IgD-negative memory B cell (primary cell): ENCODE results near the gene STAB1. TPM values are rescaled to one million over a fixed set of nuclear protein-coding genes. Genes with fewer than 3 reads are reported as not detected.

Experiments used
- H3K27ac Mint-ChIP-seq, 3 donors: one replicate each; pipeline ENCODE4 v1.8.0; 2020 to 2022; ENCODE audit warnings: mild to moderate bottlenecking in 3 of 3, mixed read lengths in 3 of 3, moderate library complexity in 1 of 3
- H3K27me3 Mint-ChIP-seq: one replicate; pipeline ENCODE4 v1.8.0; 2021; ENCODE audit warnings: mixed read lengths
- H3K36me3 Mint-ChIP-seq: one replicate; pipeline ENCODE4 v1.8.0; 2020; ENCODE audit warnings: mild to moderate bottlenecking, mixed read lengths
- H3K4me1 Mint-ChIP-seq, 3 donors: one replicate each; pipeline ENCODE4 v1.8.0; 2020 to 2022; ENCODE audit warnings: mixed read lengths in 3 of 3, mild to moderate bottlenecking in 1 of 3
- H3K4me3 Mint-ChIP-seq, 4 donors: one replicate each; pipeline ENCODE4 v1.8.0; 2020 to 2022; ENCODE audit warnings: mild to moderate bottlenecking in 4 of 4, mixed read lengths in 4 of 4, moderate library complexity in 3 of 4
- H3K9me3 Mint-ChIP-seq, 3 donors: one replicate each; pipeline ENCODE4 v1.8.0; 2020 to 2021; ENCODE audit warnings: mixed read lengths in 3 of 3, mild to moderate bottlenecking in 1 of 3
- polyA plus RNA-seq: library from polyadenylated mRNA; unstranded; fragments of 300-500 nt; fragmentation: Illumina TruSeq; gene quantifications from one replicate; pipeline ENCODE4 v1.2.3, GENCODE V29; 2021

Gene STAB1
- polyA plus RNA-seq, 1 donor from 2014 or later = not detected

DNA sequence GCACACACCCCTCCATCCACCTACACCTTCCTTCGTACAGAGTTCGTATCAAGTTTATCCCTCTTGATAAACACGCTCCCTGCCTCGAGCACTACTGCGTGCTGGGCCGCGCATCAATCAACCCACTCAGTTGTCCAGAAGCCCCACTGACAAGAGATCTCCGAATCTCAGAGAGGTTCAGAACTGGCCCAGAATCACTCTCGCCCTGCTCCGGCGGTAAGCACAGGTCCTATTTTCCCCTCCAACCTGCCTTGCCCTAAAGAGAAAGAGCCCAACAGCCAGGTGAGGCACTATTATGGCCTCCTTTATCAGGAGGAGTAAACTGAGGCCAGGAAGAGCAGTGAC is 40.2 kb upstream of the STAB1 start:
- H3K36me3 Mint-ChIP-seq = no peaks in the 10 kb centered on the region
- peaks cover 20 to 31% (median 25%) of the 10 kb centered on the region in 3 donors for H3K4me1 Mint-ChIP-seq
- H3K4me3 Mint-ChIP-seq = peak overlapping the region; percentile 88 to 98 (median 96)
- H3K9me3 Mint-ChIP-seq = no peaks in the 10 kb centered on the region
- H3K27me3 Mint-ChIP-seq = peaks cover 2% of the 10 kb centered on the region
- H3K27ac Mint-ChIP-seq = peak overlapping the region; percentile 95 to 99 (median 96)

- Mint-ChIP-seq H3K36me3 (no peaks in the 10 kb centered on the region), H3K9me3 (no peaks in the 10 kb centered on the region), H3K27me3 (peaks cover 2% of the 10 kb centered on the region), H3K4me3 (peak within 1 kb of the TSS; percentile 88 to 98 (median 96)), H3K4me1 (peaks cover 20 to 31% (median 26%) of the 10 kb centered on the region in 3 donors), H3K27ac (peak within 1 kb of the TSS; percentile 95 to 99 (median 96))
Measured at GRCh38 chr3:52455283-52456168, 39.6 kb upstream of the STAB1 start, which contains the start of gene NISCH. TSS of gene NISCH (plus strand) at chr3:52455604. CDS start at chr3:52455642, 38 bp downstream.

DNA sequence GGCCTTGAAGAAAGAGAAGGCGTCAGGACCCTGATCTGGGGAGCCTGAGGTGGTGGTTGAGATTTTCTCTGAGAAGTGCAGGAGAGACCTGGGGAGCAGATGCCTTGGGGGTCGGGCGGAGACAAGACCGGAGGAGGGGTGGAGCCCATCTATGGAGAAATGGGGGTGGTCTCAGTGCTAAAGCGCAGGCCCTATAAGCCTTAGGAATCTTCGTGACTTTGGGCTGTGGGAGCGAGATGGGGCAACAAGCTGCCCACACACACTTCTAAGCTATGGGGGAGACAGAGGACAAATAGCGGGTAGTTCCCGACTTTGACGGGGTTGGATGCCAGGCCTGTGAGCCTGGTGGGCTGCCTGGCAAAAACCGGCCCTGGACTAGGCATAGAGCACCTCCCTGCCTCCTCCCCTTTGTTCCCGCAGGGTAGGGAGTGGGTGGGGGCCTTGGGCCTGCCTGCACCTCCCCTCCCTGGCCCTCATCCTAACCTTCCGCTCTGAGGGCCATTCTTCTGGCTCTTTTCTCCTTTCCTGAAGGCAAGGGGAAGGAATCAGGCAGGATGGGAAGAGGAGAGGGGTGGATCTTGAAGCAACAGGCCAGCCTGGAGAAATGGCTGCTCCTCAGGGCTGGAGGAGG is 38.9 kb upstream of the STAB1 start:
- peaks cover 2% of the 10 kb centered on the region for H3K27me3 Mint-ChIP-seq
- H3K27ac Mint-ChIP-seq = peak overlapping the region; percentile 43 to 95 (median 92)
- no peaks in the 10 kb centered on the region for H3K36me3 Mint-ChIP-seq
- peaks cover 20 to 31% (median 26%) of the 10 kb centered on the region in 3 donors for H3K4me1 Mint-ChIP-seq
- peak overlapping the region; percentile 88 to 98 (median 96) for H3K4me3 Mint-ChIP-seq
- H3K9me3 Mint-ChIP-seq = no peaks in the 10 kb centered on the region

DNA sequence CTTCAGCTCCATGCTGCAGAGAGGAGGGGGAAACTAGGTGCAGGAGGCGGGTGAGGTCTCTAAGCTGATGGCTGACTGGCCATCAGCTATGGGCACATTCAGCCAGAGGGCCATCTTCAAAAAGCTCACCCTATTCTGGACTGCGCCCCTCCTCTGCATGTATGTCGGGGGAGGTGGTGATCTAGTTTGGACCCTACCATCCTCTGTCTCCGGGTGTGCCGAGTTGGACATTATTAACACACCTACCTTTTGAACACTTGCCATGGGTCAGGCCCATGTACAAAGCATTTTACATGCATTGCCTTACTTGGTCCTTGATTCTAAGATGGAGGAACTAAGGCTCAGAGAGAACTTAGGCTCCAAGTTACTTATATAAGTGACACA is 38.3 kb upstream of the STAB1 start:
- no peaks in the 10 kb centered on the region for H3K36me3 Mint-ChIP-seq
- peak overlapping the region; percentile 37 to 95 (median 68) for H3K27ac Mint-ChIP-seq
- no peaks in the 10 kb centered on the region for H3K27me3 Mint-ChIP-seq
- peak overlapping the region; percentile 80 to 97 (median 92) for H3K4me3 Mint-ChIP-seq
- H3K4me1 Mint-ChIP-seq = peaks cover 20 to 31% (median 26%) of the 10 kb centered on the region in 3 donors
- no peaks in the 10 kb centered on the region for H3K9me3 Mint-ChIP-seq

GRCh38 chr3:52458031-52458760 is 36.9 kb upstream of the STAB1 start:
- no peaks in the 10 kb centered on the region for H3K9me3 Mint-ChIP-seq
- no peaks in the 10 kb centered on the region for H3K27me3 Mint-ChIP-seq
- peak overlapping the region; percentile 52 to 95 (median 71) for H3K27ac Mint-ChIP-seq
- H3K4me3 Mint-ChIP-seq = peak overlapping the region in 3 of 4 donors; percentile 31 to 84 (median 61)
- peaks cover 23 to 35% (median 32%) of the 10 kb centered on the region in 3 donors for H3K4me1 Mint-ChIP-seq
- H3K36me3 Mint-ChIP-seq = no peaks in the 10 kb centered on the region

- Mint-ChIP-seq H3K27ac (peak overlapping the region; percentile 52 to 95 (median 71)), H3K9me3 (no peaks in the 10 kb centered on the region), H3K4me3 (peak overlapping the region in 2 of 4 donors; percentile 70 to 84), H3K4me1 (peaks cover 24 to 36% (median 34%) of the 10 kb centered on the region in 3 donors), H3K27me3 (no peaks in the 10 kb centered on the region), H3K36me3 (no peaks in the 10 kb centered on the region)
Measured at GRCh38 chr3:52458770-52459545, 36.2 kb upstream of the STAB1 start.

DNA sequence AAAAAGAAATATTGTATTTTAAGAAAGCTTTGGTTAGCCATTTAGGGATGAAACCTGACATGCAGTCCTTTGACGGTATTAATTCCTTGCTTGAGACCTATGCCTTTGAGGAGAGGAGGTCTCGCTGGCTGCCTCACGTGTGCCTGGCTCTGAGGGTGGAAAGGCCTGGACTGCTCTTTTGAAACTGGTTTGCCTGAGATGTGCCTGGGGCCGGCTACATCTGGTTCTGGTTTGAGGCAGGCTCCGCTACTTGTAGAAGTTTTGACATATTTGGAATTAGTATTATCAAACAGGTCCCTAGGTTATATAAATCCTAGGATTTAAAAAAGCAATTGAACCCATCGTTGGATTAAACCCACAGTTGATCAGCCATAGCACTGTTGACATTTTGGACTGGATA is 33.3 kb upstream of the STAB1 start:
- H3K27ac Mint-ChIP-seq = no peak overlapping the region
- H3K4me3 Mint-ChIP-seq = no peak overlapping the region
- H3K27me3 Mint-ChIP-seq = no peaks in the 10 kb centered on the region
- peaks cover 12 to 25% (median 21%) of the 10 kb centered on the region in 3 donors for H3K4me1 Mint-ChIP-seq
- H3K9me3 Mint-ChIP-seq = no peaks in the 10 kb centered on the region
- H3K36me3 Mint-ChIP-seq = no peaks in the 10 kb centered on the region

DNA sequence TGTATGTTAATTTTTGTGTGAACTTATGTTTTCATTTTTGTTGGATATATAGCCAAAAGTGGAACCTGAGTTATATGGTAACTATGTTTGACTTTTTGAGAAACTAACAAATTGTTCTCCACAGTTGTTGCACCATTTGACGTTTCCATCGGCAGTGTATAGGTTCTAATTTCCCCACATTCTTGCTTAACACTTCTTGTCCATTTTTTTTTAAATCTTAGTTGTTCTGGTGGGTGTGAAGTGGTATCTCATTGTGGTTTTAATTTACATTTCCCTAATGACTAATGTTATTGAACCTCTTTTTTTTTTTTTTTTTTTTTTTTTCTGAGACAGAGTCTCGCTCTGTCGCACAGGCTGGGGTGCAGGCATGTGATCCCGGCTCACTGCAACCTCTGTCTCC is 31.7 kb upstream of the STAB1 start:
- Mint-ChIP-seq H3K36me3 (no peaks in the 10 kb centered on the region), H3K9me3 (no peaks in the 10 kb centered on the region), H3K27me3 (no peaks in the 10 kb centered on the region), H3K27ac (no peak overlapping the region), H3K4me1 (peaks cover 5 to 13% (median 5%) of the 10 kb centered on the region in 3 donors), H3K4me3 (no peak overlapping the region)

- Mint-ChIP-seq H3K36me3 (peaks cover 3% of the 10 kb centered on the region), H3K27ac (no peak overlapping the region), H3K27me3 (no peaks in the 10 kb centered on the region), H3K4me1 (peaks cover 0 to 2% (median 1%) of the 10 kb centered on the region in 3 donors), H3K4me3 (no peak overlapping the region), H3K9me3 (no peaks in the 10 kb centered on the region)
Measured at GRCh38 chr3:52468336-52468735, 26.8 kb upstream of the STAB1 start.

DNA sequence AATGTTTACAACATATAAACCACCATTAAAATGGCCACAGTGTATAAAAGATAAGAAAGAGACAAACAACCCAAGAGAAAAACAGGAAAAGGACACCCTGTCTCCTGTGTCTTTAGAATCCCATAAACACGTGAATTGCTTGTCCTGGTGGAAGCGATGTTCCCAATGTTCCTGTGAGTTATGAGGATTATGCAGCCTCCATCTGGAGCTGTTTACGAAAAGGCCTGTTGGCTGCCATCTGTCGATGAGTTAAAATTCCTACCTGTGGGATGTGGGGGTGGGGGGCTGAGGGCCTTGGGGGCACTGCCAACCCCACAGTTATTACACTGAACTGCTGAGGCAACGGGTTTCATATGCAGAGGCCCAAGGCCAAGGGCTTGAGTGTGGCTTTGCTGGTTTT is 26.1 kb upstream of the STAB1 start:
- H3K4me3 Mint-ChIP-seq = no peak overlapping the region
- H3K4me1 Mint-ChIP-seq = no peaks in the 10 kb centered on the region
- no peaks in the 10 kb centered on the region for H3K27me3 Mint-ChIP-seq
- H3K36me3 Mint-ChIP-seq = peaks cover 3% of the 10 kb centered on the region
- H3K27ac Mint-ChIP-seq = no peak overlapping the region
- H3K9me3 Mint-ChIP-seq = no peaks in the 10 kb centered on the region

GRCh38 chr3:52470920-52471319 is 24.2 kb upstream of the STAB1 start:
- H3K4me3 Mint-ChIP-seq = no peak overlapping the region
- H3K36me3 Mint-ChIP-seq = peaks cover 3% of the 10 kb centered on the region
- H3K27ac Mint-ChIP-seq = peak overlapping the region in 1 of 3 donors; percentile 86
- no peaks in the 10 kb centered on the region for H3K27me3 Mint-ChIP-seq
- H3K9me3 Mint-ChIP-seq = no peaks in the 10 kb centered on the region
- H3K4me1 Mint-ChIP-seq = no peaks in the 10 kb centered on the region

DNA sequence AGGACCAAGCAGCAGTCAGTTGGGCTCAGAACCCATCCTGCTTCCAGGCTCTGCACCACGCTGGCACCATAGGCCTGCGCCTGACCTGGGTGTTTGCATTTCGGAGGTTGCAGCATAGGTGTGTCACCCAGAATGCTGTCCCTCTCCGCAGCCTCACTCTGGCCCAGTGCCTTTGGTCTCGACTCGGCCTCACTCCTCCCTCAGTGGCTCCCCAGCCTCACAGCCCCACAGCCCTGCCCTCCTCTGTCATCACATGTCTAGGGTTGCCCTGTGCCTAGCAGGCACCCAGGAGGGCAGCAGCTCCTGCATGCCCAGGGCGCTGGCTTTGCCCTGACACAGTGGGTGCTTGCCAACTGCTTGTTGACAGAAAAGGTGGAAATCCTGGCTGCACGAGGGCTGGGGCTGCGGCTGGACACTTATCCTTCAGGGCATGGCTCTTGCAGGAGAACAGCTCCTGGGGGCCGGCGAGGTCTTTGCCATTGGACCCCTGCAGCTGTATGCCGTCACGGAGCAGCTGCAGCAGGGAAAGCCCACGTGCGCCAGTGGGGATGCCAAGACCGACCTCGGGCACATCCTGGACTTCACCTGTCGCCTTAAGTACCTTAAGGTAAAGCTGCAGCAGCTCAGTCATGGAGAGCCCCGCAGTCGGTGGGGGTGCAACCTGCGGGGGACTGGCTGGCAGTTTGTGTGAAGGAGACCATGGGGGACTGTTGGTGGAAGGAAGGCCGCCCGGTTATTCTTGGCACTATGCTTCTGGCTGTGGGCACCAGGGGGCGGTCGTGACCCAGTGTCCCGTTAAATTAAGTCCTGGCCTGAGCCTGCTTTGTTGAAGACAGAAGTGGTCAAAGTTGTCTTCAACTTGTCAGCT is 23.5 kb upstream of the STAB1 start:
- peak overlapping the region in 1 of 3 donors; percentile 53 for H3K27ac Mint-ChIP-seq
- peaks cover 3% of the 10 kb centered on the region for H3K36me3 Mint-ChIP-seq
- H3K9me3 Mint-ChIP-seq = no peaks in the 10 kb centered on the region
- no peaks in the 10 kb centered on the region for H3K4me1 Mint-ChIP-seq
- no peaks in the 10 kb centered on the region for H3K27me3 Mint-ChIP-seq
- no peak overlapping the region for H3K4me3 Mint-ChIP-seq

GRCh38 chr3:52472239-52473000 is 22.7 kb upstream of the STAB1 start:
- Mint-ChIP-seq H3K27me3 (no peaks in the 10 kb centered on the region), H3K36me3 (peaks cover 3% of the 10 kb centered on the region), H3K4me3 (no peak overlapping the region), H3K27ac (peak overlapping the region in 1 of 3 donors; percentile 53), H3K9me3 (no peaks in the 10 kb centered on the region), H3K4me1 (no peaks in the 10 kb centered on the region)
